GM21723 (cell line): ENCODE results near the gene TBCD.
A peak's percentile ranks its signal among the peaks of the same experiment; 100 is the strongest.

ENCODE experiments used
- ATAC-seq: cut with Tn5 transposase; IDR thresholded peaks from one replicate; pipeline ENCODE4 v1.9.1; 2021; ENCODE audit warnings: mild to moderate bottlenecking, moderate library complexity; ENCODE audit not compliant: unreplicated experiment

The TBCD gene

GRCh38 chr17:82868715-82869131 lies 116.9 kb downstream of the TBCD start:
- ATAC-seq, result no peak

GRCh38 chr17:82869536-82869935 lies 117.7 kb downstream of the TBCD start:
- no peak for ATAC-seq

- ATAC-seq, result no peak
Measured at GRCh38 chr17:82870091-82870491, 118.2 kb downstream of the TBCD start.

GRCh38 chr17:82870541-82870940 lies 118.7 kb downstream of the TBCD start:
- ATAC-seq, result no peak

- ATAC-seq, result peak; percentile 71
Measured at GRCh38 chr17:82871056-82871775, 119.4 kb downstream of the TBCD start.

GRCh38 chr17:82871776-82872561 lies 120.1 kb downstream of the TBCD start:
- ATAC-seq, result no peak

- no peak for ATAC-seq
Measured at GRCh38 chr17:82872591-82873520, 121.0 kb downstream of the TBCD start.

- no peak for ATAC-seq
Measured at GRCh38 chr17:82873521-82873920, 121.7 kb downstream of the TBCD start.

GRCh38 chr17:82874011-82874835 lies 122.4 kb downstream of the TBCD start:
- ATAC-seq, result no peak

GRCh38 chr17:82875407-82875856 lies 123.6 kb downstream of the TBCD start:
- no peak for ATAC-seq

GRCh38 chr17:82876149-82876548 lies 124.3 kb downstream of the TBCD start:
- no peak for ATAC-seq

- ATAC-seq, result no peak
Measured at GRCh38 chr17:82876602-82877379, 124.9 kb downstream of the TBCD start.

- ATAC-seq, result no peak
Measured at GRCh38 chr17:82878527-82878926, 126.7 kb downstream of the TBCD start.

- no peak for ATAC-seq
Measured at GRCh38 chr17:82879241-82879640, 127.4 kb downstream of the TBCD start.

- no peak for ATAC-seq
Measured at GRCh38 chr17:82880620-82881323, 128.9 kb downstream of the TBCD start.

- no peak for ATAC-seq
Measured at GRCh38 chr17:82881324-82881823, 129.5 kb downstream of the TBCD start.

GRCh38 chr17:82881900-82882714 lies 130.2 kb downstream of the TBCD start:
- ATAC-seq, result no peak
